ENCODE measurements around the gene PPARD.

- TF ChIP-seq, protein P1, sequence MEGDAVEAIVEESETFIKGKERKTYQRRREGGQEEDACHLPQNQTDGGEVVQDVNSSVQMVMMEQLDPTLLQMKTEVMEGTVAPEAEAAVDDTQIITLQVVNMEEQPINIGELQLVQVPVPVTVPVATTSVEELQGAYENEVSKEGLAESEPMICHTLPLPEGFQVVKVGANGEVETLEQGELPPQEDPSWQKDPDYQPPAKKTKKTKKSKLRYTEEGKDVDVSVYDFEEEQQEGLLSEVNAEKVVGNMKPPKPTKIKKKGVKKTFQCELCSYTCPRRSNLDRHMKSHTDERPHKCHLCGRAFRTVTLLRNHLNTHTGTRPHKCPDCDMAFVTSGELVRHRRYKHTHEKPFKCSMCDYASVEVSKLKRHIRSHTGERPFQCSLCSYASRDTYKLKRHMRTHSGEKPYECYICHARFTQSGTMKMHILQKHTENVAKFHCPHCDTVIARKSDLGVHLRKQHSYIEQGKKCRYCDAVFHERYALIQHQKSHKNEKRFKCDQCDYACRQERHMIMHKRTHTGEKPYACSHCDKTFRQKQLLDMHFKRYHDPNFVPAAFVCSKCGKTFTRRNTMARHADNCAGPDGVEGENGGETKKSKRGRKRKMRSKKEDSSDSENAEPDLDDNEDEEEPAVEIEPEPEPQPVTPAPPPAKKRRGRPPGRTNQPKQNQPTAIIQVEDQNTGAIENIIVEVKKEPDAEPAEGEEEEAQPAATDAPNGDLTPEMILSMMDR (IDR thresholded peaks at IDR 0.05; ENCODE audit: poor library complexity, severe bottlenecking): no peak
- no peak for TF ChIP-seq RAD21 (conservative IDR thresholded peaks at IDR 0.05)
- TF ChIP-seq SMC3 (conservative IDR thresholded peaks at IDR 0.05; ENCODE audit: poor library complexity): no peak
- TF ChIP-seq EZH2 (IDR thresholded peaks at IDR 0.05; ENCODE audit: borderline replicate concordance, insufficient read depth, low read length, poor library complexity, severe bottlenecking): no peak
Measured at GRCh38 chr6:35311390-35312075, 30.8 kb upstream of the PPARD start.

Measured in neural cell (in vitro differentiated cells).